Measurements from ENCODE around the gene NCAM1.

NCAM1 gene

GRCh38 chr11:113087706-113088105 lies 126.5 kb downstream of the NCAM1 start:
- TF ChIP-seq SP1 (IDR thresholded peaks at IDR 0.05) (no peak), HDGF (IDR thresholded peaks at IDR 0.05; ENCODE audit: borderline replicate concordance) (no peak), SUZ12 (IDR thresholded peaks at IDR 0.05) (no peak), ZNF384 (IDR thresholded peaks at IDR 0.05) (no peak), L3MBTL2 (conservative IDR thresholded peaks at IDR 0.05) (no peak), PKNOX1 (IDR thresholded peaks at IDR 0.05) (no peak), CTBP1 (IDR thresholded peaks at IDR 0.05; ENCODE audit: borderline replicate concordance) (no peak), FOXM1 (IDR thresholded peaks at IDR 0.05; ENCODE audit: borderline replicate concordance) (no peak), BHLHE40 (IDR thresholded peaks at IDR 0.05; ENCODE audit: borderline replicate concordance) (no peak), LEF1 (IDR thresholded peaks at IDR 0.05; ENCODE audit: borderline replicate concordance) (no peak), NFRKB (IDR thresholded peaks at IDR 0.05) (no peak), ARNT (IDR thresholded peaks at IDR 0.05) (no peak)
- POLR2A ChIA-PET = no interaction called here
- DNase-seq (ENCODE audit: extremely low spot score) = no peak
- CTCF ChIA-PET = no interaction called here

GRCh38 chr11:113090716-113091480 lies 129.7 kb downstream of the NCAM1 start:
- DNase-seq (ENCODE audit: extremely low spot score) = no peak
- TF ChIP-seq SP1 (IDR thresholded peaks at IDR 0.05) = no peak
- TF ChIP-seq FOXM1 (IDR thresholded peaks at IDR 0.05; ENCODE audit: borderline replicate concordance) = no peak
- TF ChIP-seq ELF4 (IDR thresholded peaks at IDR 0.05) = no peak
- no peak for TF ChIP-seq NFRKB (IDR thresholded peaks at IDR 0.05)
- no peak for TF ChIP-seq TARDBP (IDR thresholded peaks at IDR 0.05)
- TF ChIP-seq FOXA1 (IDR thresholded peaks at IDR 0.05) = no peak
- TF ChIP-seq L3MBTL2 (conservative IDR thresholded peaks at IDR 0.05) = no peak
- no peak for TF ChIP-seq SUZ12 (IDR thresholded peaks at IDR 0.05)
- no peak for TF ChIP-seq ARNT (IDR thresholded peaks at IDR 0.05)
- TF ChIP-seq HDGF (IDR thresholded peaks at IDR 0.05; ENCODE audit: borderline replicate concordance) = no peak
- TF ChIP-seq ZNF384 (IDR thresholded peaks at IDR 0.05) = no peak
- no peak for TF ChIP-seq FOXK2 (IDR thresholded peaks at IDR 0.05)
- TF ChIP-seq PKNOX1 (IDR thresholded peaks at IDR 0.05) = no peak
- no peak for TF ChIP-seq CTBP1 (IDR thresholded peaks at IDR 0.05; ENCODE audit: borderline replicate concordance)
- no peak for TF ChIP-seq LEF1 (IDR thresholded peaks at IDR 0.05; ENCODE audit: borderline replicate concordance)
- CTCF ChIA-PET = no interaction called here
- POLR2A ChIA-PET = interaction anchor here (0.6 kb wide), 1 partner anchor 85 kb away, joined by 3 read pairs; no protein-coding TSS in a partner anchor

- TF ChIP-seq LEF1 (IDR thresholded peaks at IDR 0.05; ENCODE audit: borderline replicate concordance) (no peak), L3MBTL2 (conservative IDR thresholded peaks at IDR 0.05) (no peak), FOXK2 (IDR thresholded peaks at IDR 0.05) (no peak)
- no peak for DNase-seq (ENCODE audit: extremely low spot score)
- CTCF ChIA-PET = no interaction called here
- POLR2A ChIA-PET = no interaction called here
These were observed 130.2 kb downstream of the NCAM1 start for GRCh38 chr11:113091481-113091780.

- DNase-seq (ENCODE audit: extremely low spot score) = no peak
- TF ChIP-seq ZNF384 (IDR thresholded peaks at IDR 0.05) (no peak), PKNOX1 (IDR thresholded peaks at IDR 0.05) (no peak), SUZ12 (IDR thresholded peaks at IDR 0.05) (no peak), TARDBP (IDR thresholded peaks at IDR 0.05) (no peak), FOXK2 (IDR thresholded peaks at IDR 0.05) (no peak), L3MBTL2 (conservative IDR thresholded peaks at IDR 0.05) (no peak), CTBP1 (IDR thresholded peaks at IDR 0.05; ENCODE audit: borderline replicate concordance) (no peak), BHLHE40 (IDR thresholded peaks at IDR 0.05; ENCODE audit: borderline replicate concordance) (no peak), FOXA1 (IDR thresholded peaks at IDR 0.05) (no peak), LEF1 (IDR thresholded peaks at IDR 0.05; ENCODE audit: borderline replicate concordance) (no peak), SP1 (IDR thresholded peaks at IDR 0.05) (no peak), ELF4 (IDR thresholded peaks at IDR 0.05) (no peak), FOXM1 (IDR thresholded peaks at IDR 0.05; ENCODE audit: borderline replicate concordance) (no peak), HDGF (IDR thresholded peaks at IDR 0.05; ENCODE audit: borderline replicate concordance) (no peak), NFRKB (IDR thresholded peaks at IDR 0.05) (no peak), ARNT (IDR thresholded peaks at IDR 0.05) (no peak)
- POLR2A ChIA-PET = no interaction called here
- CTCF ChIA-PET = no interaction called here
These were observed 135.4 kb downstream of the NCAM1 start for GRCh38 chr11:113096648-113097047.

GRCh38 chr11:113103932-113104690 lies 142.9 kb downstream of the NCAM1 start:
- TF ChIP-seq FOXK2 (IDR thresholded peaks at IDR 0.05) (no peak), ARNT (IDR thresholded peaks at IDR 0.05) (no peak), HDGF (IDR thresholded peaks at IDR 0.05; ENCODE audit: borderline replicate concordance) (no peak), SUZ12 (IDR thresholded peaks at IDR 0.05) (no peak), SP1 (IDR thresholded peaks at IDR 0.05) (no peak), FOXM1 (IDR thresholded peaks at IDR 0.05; ENCODE audit: borderline replicate concordance) (no peak), NFRKB (IDR thresholded peaks at IDR 0.05) (no peak), ZNF384 (IDR thresholded peaks at IDR 0.05) (no peak), LEF1 (IDR thresholded peaks at IDR 0.05; ENCODE audit: borderline replicate concordance) (no peak), L3MBTL2 (conservative IDR thresholded peaks at IDR 0.05) (no peak), TARDBP (IDR thresholded peaks at IDR 0.05) (no peak), PKNOX1 (IDR thresholded peaks at IDR 0.05) (no peak), ELF4 (IDR thresholded peaks at IDR 0.05) (no peak)
- CTCF ChIA-PET = no interaction called here

More at GRCh38 chr11:113103932-113104690, 142.9 kb downstream of the NCAM1 start:
- DNase-seq (ENCODE audit: extremely low spot score) = no peak
- POLR2A ChIA-PET = no interaction called here
